NCI-H2029 treated with DMSO at 0.1 percent for 48 hours (cell line): Measurements from ENCODE around the gene RHBG.

Experiments used
- DNase-seq: peaks from one replicate; lab custom pipeline; 2025; lab: John Stamatoyannopoulos, UW

RHBG gene

DNA sequence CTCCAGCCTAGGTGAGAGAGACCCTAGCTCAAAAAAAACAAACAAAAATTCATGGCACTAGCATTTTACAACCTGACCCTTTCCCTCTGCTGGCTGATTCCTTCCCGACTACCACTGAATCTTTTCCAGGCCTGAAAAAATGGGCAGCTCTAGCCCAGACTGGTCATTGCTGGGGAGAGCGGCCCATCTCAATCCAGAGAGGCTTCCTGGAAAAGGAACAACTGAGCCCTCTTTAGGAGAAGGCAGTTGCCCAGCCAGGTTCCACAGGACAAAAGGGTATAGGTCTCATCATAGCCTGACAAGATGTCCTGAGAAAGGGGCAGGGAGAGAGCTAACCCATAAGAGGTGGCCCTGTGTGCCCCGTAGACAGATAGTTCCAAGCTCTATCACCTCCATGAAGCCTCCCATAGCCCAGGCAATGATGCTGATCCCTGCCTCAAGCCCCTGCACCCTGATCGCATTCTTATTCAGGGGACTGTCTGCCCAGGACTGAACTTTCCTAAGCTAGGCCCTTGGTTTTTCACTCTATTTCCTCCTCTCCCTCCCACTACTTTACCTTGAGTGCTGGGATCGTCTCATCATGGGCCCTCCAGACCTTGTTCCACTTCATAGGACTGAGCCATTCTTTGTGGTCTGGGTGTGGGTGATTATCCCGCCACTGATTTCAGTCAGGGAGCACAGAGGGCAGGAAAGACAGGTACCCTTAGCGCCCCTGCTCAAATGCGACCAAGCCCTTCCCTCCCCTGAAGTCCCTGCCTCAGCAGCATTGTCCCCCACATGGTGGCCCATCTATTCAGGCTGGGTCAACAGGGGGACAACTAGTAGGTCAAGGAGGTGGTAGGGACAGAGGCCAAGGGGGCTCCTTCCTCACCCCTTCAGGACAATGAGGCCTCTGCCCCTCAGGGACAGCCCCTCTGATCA, 18.2 kb downstream of the RHBG start:
- no peak for DNase-seq

DNA sequence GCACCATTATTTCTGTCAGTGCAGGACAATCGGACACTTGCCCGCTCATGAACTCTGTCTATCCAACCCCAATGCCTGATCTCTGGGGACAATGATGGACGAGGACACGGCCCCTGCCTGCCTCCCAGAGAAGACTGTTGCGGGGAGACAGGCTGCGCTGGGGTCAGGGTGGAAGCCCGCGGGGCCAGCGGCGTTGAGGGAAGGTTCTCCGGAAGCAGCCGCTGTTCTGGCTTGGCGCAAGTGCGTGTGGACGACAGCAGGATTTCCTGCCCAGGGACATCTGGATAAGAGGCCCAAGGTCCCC, 18.8 kb downstream of the RHBG start:
- no peak for DNase-seq

DNA sequence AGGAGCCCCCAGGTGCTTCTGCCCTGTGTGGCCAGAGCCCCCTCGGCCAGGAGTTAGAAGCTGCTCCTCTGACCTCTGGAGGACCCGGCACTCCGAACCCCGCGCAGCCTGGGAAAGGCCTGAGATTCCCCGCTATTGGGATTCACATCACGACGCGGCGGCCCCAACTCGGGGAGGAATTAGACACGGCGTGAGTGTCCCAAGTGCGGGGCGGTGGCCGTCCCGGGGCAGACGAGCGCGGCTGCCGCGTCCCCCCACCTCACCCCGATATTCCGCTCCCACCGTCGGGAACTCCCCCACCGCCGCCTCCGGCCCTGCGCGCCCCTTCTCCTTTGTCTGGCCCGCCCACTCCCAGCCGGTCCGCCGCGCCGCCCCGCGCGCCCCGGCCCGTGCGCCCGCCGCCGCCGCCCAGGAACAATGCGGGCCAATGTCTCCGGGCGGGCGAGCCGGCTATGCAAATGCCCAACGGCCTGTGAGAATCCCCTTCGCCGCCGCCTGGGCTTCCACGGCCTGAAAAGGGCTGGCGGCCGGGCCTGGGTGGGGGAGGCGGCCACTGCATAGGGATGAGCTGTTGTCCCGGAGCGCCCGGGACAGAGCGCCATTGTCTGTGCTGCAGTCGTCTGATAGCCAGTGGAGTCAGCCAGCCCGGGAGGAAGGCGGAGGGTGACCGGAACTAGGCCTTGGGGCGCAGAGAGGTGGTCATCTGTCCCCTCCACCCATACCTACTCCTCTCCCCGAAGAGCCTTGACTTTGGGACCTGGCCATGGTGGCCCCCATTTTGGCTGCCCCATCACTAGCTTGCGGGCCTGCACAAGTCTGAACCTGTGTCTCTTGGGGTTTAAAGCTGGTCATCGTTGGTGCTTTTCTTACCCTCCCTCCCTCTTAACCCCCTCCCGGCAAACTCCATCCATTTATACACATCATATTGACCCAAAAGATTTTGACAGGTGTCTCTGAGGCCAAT, 19.4 kb downstream of the RHBG start:
- no peak for DNase-seq

DNA sequence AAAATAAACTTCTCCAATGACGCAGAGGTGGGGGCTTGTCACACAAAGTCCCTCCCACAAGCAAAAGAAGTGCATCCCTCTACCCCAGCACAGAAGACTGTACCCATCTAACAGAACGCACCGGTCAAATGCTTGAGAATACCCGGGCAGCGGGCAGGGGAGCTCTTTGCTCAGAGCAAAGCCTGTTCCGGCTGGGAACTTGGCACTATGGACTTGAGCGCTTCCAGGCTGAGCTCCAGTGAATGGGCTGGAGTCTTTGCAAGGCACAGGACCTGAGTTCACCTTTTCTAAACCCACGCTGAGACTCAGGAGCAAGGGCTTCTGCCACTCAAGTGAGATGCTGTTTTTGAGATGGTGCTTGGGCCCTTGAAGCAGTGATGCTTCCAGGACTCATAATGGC, 20.3 kb downstream of the RHBG start:
- no peak for DNase-seq

DNA sequence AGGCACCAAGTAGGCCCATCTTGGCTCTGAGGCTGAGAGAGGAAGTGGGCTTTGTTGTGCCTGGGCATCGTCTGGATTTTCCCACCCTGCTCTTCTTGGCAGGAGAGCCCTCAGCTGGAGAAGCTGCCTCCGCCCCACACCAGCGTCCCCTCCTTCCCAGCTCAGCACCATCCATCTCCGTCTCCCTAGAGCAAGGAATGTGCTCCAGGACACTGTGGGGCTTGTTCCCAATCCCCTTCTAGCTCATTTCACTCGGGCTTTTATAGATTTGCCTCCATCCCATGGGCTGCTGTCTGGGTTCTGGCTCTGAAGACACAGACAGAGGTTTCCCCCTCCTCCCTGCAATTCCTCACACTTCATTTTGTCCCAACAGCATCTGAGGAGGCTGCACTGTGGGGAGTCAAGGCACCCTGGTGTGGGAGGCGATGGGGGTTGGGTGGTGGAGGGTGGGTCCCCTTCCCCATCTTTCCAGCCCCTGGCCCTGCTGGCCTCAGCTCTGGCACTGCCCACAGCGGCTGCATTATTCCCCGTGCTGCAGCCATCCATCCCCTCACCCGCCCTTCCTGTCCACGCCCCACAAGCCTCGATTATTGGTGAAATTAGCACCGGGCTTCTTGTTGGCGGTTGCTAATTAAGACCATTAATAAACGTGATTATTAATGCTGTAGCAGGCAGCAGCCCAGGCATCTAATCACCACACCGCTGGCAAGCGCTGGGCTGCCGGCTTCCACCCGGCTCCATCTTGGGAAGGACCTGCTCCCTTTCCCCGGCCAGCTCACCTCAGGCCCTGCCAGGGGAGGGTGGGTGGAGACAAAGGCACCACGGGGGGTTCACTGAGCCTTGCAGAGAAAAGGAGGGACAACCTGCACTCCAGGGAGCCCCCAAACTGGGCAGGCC, 21.7 kb downstream of the RHBG start:
- DNase-seq = no peak

DNA sequence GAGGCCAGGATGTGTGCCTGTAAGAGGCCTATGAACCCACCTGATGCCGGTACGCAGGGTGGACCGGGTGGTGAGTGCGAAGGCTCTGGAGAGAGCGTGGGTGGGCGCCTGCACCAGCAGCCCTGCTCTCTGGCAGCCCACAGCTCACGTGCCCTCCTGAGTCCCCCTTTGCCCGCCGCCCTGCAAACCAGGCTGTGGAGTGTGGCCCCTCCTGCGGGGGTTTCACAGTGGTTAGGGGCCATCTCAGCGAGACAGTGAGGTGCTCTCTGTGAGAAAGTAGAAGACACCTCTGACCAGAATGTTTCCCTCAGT, 22.3 kb downstream of the RHBG start:
- DNase-seq = no peak

DNA sequence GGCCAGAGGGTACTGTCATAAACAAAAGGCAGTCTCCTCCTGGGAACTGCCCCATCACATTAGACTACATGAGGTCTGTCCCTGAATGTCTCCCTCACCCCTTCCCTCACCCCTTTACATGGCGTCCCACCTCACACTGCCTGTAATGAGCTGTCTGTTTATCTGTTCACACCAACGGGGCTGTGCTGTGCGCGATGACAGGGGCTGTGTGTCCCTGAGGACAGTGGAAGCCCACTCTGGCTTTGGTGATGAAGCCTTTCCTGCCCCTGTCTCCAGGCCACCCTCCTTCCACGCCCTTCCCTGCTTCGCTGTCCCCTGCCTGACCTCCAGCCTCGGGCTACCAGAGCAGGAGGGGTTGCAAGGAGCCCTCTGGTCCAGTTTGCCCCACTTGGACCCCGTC, 22.7 kb downstream of the RHBG start:
- DNase-seq = no peak

DNA sequence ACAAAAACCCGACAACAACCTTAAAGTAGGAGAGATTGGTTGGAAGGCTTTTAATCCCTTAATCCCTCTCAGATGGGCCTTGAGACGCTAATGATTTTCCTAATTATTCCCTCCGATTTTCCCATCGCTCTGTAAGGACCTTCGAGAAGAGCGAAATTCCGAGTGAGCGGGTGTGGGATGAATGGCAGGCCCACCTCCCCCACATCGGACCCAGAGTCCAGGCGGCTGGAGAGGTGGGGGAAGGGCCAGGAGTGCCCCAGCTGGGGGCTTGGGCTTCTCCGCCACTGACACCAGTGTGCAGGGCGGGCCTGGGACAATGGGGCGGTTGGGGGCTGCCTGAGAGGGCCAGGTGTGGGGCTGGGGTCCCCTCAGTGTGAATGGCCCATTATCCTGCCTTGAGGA, 23.4 kb downstream of the RHBG start:
- DNase-seq = no peak

DNA sequence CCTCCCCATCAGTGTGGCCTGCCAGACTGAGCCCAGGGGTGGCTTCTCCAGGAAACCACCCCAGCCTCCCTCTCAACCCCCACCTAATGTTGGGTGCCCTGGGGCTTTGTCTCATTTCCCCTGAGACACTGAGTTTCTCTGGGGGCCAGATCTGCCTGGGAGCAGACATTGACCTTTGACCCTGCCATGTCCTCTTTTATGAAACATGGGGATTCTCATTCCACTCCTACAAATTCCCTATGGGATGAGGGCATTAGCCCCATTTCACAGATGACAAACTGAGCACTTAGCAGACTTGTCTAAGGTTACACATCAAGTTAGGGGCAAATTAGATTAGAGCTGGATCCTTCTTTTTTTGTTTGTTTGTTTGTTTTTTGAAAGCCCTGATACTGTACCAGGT, 24.1 kb downstream of the RHBG start:
- DNase-seq = no peak

DNA sequence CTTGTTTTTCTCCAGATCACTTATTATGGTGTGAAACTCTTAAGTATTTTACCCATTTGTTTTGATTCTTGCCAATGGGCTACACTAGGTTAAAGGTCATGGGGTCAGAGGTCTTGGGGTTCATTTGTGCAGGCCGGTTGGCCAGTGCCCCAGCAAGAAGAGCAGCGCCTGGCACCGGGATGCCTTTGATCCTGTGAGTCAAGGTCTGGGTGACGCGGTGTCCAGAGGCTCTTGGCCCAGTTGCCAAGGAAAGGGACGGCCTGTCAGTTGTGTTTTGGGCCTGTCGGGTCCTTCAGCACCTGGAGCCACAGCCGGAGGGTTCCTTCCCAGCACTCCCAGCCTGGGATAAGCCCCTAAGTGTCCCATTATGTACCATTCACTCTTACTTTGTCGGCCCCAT, 25.1 kb downstream of the RHBG start:
- DNase-seq = no peak

DNA sequence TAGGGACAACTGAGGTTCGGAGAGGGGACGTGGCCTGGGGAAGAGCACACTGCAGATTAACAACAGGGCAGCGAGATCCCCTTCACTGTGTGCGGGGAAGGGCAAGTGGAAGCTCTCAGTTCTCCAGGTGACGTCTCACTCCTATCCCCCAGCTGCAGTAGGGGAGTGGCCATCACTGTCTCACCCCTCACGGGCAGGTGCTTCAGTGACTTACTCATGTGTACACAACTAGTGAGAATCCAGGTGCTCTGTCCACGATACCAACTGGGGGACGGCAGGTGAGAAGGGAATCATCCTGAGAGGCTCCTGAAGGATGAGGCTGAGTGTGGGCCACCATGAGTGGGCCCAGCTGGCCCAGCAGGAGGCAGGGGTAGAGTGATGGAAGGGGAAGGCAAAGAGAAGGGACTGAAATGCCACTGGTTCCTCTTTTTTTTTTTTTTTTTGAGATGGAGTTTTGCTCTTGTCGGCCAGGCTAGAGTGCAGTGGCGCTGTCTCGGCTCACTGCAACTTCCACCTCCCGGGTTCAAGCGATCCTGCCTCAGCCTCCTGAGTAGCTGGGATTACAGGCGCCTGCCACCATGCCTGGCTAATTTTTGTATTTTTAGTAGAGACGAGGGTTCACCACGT, 25.9 kb downstream of the RHBG start:
- DNase-seq = no peak

DNA sequence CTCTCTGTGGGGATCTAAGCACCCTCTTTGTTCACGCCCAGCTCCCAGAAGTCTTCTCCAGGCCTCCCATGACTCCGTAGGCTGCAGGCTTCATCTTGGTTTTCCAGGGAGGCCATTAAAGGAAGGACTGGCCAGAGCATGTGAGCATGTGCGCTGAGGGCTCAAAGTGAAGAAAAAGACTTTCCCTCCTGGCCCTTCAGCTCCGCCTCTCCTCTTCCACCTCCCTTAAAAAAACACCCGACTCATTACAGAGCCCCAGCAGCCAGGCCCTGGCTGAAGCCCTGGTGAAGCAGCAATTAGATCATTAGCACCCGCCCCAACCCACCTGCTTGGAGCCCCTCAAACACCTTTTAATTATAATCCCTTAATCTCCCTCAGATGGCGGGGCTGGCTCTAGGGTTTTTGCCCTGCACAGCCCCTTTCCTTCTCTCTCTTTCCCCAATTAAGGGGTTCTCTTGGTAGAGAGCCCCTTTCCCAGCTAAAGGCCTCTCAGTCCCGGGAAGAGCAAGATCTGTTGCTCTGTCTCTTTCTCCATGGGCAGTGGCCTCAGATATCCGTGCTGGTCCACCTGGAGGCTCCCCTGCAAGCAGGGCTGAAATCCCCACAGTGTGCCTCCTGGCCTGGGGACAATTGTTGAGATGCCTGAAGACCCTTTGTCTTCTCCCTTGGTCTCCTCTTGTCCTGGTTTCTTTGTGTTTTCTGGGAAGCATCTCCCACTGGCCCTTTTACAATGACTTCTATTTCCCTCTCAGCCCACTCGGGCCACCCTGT, 30.5 kb downstream of the RHBG start:
- no peak for DNase-seq

DNA sequence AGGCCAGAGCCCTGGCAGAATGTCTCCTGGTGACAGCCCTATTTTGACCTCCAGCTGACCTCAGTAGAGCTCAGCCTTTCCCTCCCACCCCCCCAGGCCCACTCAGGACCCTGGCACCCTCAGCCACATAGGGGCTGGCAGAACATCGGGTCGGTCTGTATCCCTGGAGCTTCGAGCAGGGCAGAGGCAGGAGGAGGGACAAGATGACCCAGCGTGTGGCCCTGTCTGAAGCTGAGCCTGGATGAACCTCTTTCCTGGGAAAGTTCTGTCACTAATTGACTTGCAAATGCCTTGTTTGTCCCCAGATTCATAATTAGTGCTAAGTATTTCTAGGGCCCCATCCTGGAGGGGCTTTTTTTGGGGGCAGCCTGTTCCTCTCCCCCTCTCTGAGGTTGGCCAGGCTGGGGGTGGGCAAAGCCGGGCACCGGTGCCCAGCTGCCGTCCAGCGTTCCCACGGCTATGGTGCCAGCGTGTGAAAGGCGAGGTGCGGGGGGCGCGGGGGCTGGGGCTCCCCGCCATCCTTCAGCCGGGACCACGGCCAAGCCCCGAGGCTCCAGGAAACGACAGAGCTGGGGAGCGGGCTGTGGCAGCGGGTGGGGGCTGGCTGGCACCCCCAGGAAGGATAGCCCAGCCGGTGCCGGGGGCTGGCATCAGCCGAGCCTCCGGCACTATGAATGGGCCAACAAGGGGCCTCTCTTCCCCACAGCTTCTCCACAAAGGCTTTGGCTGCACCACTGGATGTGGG, 31.4 kb downstream of the RHBG start:
- no peak for DNase-seq

DNA sequence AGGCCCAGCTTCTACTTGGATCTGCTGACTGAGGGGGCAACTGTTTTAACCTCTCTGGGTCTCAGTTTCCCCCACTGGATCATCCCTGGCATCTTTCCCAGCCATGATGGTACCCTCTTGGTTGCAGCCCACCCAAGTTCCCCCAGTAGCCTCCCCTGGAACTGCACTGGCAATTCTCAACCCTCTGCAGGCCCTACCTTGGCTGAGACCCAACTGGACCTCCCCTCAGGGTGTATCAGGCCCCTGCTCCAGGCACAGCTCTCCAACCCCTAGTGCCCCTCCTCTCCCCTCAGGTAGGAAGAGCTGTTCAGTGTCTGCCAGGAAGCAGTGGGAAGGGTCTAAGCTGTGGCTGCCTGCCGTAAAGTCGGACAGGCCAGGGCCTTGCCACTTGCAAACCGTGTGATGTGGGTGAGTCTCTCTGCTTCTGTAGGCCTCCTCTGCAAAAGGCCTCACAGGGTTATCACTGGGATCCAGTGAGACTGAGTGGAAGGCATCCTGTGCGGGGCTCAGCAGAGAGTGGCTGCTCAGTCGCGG, 32.1 kb downstream of the RHBG start:
- DNase-seq = no peak

DNA sequence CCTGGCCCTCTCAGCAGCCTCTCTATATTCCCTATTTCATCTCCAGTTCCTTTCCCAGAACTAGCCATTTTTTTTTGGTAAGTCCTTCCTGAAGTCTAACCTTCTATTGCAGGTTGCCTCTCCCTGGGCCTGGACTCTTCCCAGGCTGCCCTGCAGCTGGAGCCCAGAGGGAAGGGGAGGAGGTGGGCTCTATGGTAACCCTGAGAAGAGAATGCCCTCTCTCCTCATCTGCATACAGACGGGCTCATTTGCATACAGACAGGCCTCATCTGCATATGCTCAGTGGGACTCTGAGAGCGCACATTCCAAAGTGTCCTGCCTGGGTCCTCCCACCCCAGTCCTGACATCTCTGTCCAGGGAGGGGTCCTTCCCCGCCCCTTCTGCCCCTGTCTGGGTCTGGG, 32.7 kb downstream of the RHBG start:
- DNase-seq = no peak

DNA sequence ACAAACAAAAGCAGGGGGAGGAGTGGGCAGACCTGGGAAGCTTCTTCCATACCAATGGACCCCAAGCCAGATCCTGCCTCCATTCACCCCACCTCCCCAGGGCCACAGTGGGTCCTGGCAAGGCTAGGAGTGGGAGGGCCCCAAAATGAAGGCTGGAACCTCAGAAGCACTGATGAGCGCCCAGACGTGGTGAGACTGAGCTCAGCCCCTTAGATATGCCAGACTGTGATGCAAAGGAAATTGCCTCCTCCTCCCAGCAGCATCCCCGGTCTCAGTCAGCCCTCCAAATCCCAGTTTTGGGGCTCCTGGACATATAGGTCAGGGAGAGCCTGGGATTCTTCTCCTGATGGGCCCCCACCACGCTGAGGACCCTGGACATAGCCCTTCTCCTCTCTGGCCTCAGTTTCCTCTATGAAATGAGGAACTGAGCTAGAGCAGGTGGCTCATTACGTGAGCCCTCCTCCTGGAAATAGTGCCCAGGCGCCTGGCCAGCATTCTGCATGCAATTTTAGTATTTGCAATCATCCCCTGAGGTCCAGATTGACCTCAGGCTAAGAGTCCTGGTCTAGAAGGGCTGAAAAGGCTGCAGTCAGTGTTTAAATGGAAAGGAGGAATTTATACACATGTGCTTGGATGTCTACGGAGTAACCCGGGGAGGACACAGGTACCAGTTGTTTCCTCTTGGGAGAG, 33.5 kb downstream of the RHBG start:
- DNase-seq = no peak

DNA sequence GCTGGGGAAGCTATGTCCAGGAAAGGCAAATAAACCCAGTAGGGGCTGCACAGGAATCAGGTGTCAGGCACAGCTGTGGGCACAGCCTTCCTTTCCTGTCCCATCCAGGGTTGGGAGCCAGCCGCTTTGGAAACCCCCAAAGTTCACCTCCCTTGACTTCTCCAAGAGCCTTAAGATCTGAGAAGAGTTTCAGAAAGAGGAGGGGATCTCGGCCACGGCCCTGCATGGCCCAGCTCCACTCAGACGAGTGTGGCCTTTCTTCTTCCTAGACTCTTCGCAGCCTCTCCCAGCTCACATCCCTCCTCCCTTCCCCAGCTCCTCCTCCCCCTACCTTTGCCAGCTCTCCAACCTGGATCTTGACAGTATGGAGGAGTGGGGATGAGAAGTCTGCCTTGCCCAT, 36.7 kb downstream of the RHBG start:
- no peak for DNase-seq

DNA sequence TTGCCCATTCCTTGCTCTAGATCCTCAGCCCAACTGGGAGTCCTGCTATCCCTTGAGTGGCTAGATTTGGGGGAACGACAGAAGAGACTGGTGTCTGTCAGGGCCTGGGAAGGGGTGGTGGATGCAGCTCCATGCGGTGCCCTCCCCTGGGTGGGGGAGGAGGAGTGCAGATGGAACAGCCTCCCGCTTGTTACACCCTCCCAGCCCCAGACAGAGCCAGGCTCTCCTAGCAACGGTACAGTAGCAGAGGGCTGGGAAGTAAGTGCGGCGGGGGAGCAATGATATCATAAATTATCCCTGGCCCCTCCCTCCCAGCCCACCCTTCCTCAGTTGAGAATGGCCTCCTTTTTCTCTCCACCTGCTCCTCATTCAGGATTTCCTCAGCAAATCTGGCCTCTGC, 37.2 kb downstream of the RHBG start:
- DNase-seq = no peak

DNA sequence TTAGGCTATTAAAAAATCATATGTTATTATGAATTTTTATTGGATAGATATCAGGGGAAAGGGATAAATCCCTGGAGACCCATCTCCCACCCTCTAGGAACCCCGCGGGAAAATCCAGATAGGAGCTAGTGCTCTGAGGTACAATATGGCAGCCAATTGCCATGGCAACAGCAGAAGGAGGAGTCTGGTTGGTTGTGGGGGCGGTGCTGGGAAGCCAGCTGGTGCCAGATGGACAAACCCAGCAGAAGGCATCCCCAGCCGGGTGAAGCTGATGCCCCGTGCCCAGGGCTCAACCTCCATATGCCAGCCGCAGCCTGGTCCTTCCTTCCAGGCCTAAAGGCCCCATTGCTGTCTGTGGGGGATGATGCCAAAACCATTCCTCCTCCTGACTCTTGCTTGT, 38.3 kb downstream of the RHBG start:
- no peak for DNase-seq

DNA sequence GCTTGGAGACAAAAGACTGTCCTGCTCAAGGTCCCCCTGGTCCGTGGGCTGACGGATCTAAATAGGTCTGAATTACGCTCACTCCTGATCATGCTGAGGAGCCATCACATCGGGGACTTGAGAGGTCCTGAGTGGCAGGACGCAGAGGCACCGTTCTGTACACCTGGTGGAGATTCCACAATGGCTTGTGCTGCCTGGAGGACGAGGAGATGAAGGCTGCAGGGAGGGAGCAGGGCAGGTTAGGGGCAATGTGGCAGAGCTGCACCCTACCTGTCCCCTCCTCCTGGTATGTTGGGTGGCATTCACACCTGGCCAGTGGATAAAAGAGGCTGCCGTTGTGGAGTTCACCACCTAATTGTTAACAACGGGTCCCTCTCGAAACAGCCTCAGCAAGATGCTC, 38.7 kb downstream of the RHBG start:
- DNase-seq = no peak
